OCI-LY1 (cell line): ENCODE measurements around the gene ATG14.

ENCODE experiments used
- H2AFZ ChIP-seq: fragments of 200-600 bp; sonication (generic), shearing (Covaris generic); 2 replicates; pipeline ENCODE4 v1.6.0; 2014; ENCODE audit warnings: antibody characterized with exemption, mild to moderate bottlenecking, low read length
- H3F3A ChIP-seq: fragments of 200-600 bp; sonication (generic), shearing (Covaris generic); 2 replicates; pipeline ENCODE4 v1.6.0; 2014; ENCODE audit warnings: mild to moderate bottlenecking, antibody characterized with exemption, low read length, moderate library complexity; ENCODE audit not compliant: insufficient read depth
- H3K27ac ChIP-seq: fragments of 200-600 bp; sonication (generic); 2 replicates; pipeline ENCODE4 v1.5.1; 2014; ENCODE audit warnings: low read length, mixed run types, mild to moderate bottlenecking, low read depth; ENCODE audit not compliant: poor library complexity, severe bottlenecking
- H3K27me3 ChIP-seq: fragments of 200-600 bp; sonication (generic); 2 replicates; pipeline ENCODE4 v1.6.0; 2014; ENCODE audit warnings: antibody characterized with exemption, mild to moderate bottlenecking, low read length, moderate library complexity; ENCODE audit not compliant: insufficient read depth
- H3K36me3 ChIP-seq: fragments of 200-600 bp; sonication (generic); 2 replicates; pipeline ENCODE4 v1.6.1; 2014; ENCODE audit warnings: mild to moderate bottlenecking, antibody characterized with exemption, low read length, moderate library complexity, mixed read lengths; ENCODE audit not compliant: insufficient read depth
- H3K4me1 ChIP-seq: fragments of 200-600 bp; sonication (generic); 2 replicates; pipeline ENCODE4 v1.5.1; 2014; ENCODE audit warnings: mild to moderate bottlenecking, low read length, moderate library complexity; ENCODE audit not compliant: insufficient read depth, severe bottlenecking
- H3K4me2 ChIP-seq: fragments of 200-600 bp; sonication (generic), shearing (Covaris generic); 2 replicates; pipeline ENCODE4 v1.6.1; 2014; ENCODE audit warnings: low read length
- H3K4me3 ChIP-seq: fragments of 200-600 bp; sonication (generic); 2 replicates; pipeline ENCODE4 v1.5.1; 2014; ENCODE audit warnings: low read length, low read depth, mild to moderate bottlenecking, mixed read lengths; ENCODE audit not compliant: poor library complexity, severe bottlenecking
- H3K79me2 ChIP-seq: fragments of 200-600 bp; shearing (Covaris generic); 2 replicates; pipeline ENCODE4 v1.6.1; 2016; ENCODE audit warnings: mixed run types, low read length, mixed read lengths; ENCODE audit not compliant: insufficient read depth
- H3K9ac ChIP-seq: fragments of 200-600 bp; sonication (generic), shearing (Covaris generic); 2 replicates; pipeline ENCODE4 v1.6.1; 2014; ENCODE audit warnings: mild to moderate bottlenecking, low read length, mixed read lengths
- H3K9me2 ChIP-seq: fragments of 200-600 bp; sonication (generic), shearing (Covaris generic); 2 replicates; pipeline ENCODE4 v1.6.1; 2014; ENCODE audit warnings: low read depth, mild to moderate bottlenecking, low read length, mixed read lengths
- H3K9me3 ChIP-seq: fragments of 200-600 bp; shearing (Covaris generic); 2 replicates; pipeline ENCODE4 v1.6.1; 2014; ENCODE audit warnings: low read length, mixed read lengths
- H4K20me1 ChIP-seq: fragments of 200-600 bp; sonication (generic), shearing (Covaris generic); 2 replicates; pipeline ENCODE4 v1.6.0; 2016; ENCODE audit warnings: mild to moderate bottlenecking, low read length; ENCODE audit not compliant: insufficient read depth
- CTCF ChIP-seq: fragments of 200-600 bp; sonication (generic), shearing (Covaris generic); IDR thresholded peaks from 2 replicates; pipeline ENCODE4 v1.5.1; 2017; ENCODE audit warnings: mild to moderate bottlenecking, antibody characterized with exemption, low read length, moderate library complexity, mixed read lengths
- EZH2 ChIP-seq: fragments of 200-600 bp; sonication (generic), shearing (Covaris generic); IDR thresholded peaks from 2 replicates; pipeline ENCODE4 v1.8.0; 2017; ENCODE audit warnings: borderline replicate concordance, mixed run types, mild to moderate bottlenecking, antibody characterized with exemption, low read length, moderate library complexity, mixed read lengths

Gene ATG14

DNA sequence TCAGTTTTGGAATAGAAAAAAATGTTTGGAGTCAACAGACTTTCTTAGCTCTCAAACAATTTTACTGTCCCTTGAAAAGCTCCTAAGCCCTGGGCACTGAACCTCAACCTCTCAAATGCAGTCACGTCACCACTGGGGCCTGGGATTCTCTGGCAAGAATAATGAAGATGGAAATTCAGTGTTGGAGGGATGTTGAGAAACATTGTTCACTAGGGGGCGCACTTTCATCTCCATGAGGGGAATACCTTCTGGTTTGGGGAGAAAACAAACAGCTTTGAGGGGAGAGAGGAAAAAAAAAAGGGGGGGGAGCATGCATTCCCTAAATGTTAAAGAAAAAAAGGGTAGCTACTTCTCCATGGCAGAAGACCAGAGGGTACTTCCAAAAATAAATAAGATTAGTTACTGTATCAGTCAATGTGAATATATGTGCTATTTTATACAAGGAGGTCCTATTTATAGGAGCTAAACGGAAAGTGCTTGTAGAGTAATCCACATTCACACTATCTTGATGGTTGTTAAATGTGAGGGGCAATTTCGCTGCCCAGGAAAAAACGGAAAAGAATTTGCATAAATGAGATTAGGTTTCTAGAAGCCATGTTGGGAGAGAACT is 34.6 kb upstream of the ATG14 start:
- no peaks in the 10 kb centered on the region for H3K36me3 ChIP-seq
- no peak overlapping the region for H2AFZ ChIP-seq
- no peak overlapping the region for H3K9ac ChIP-seq
- no peak overlapping the region for H3K27ac ChIP-seq
- H3K4me1 ChIP-seq = no peaks in the 10 kb centered on the region
- H3K79me2 ChIP-seq = no peaks in the 10 kb centered on the region
- no peaks in the 10 kb centered on the region for H3K27me3 ChIP-seq
- H3F3A ChIP-seq = no peaks in the 10 kb centered on the region
- no peaks in the 10 kb centered on the region for H3K9me2 ChIP-seq
- no peaks in the 10 kb centered on the region for H3K9me3 ChIP-seq
- no peak overlapping the region for H3K4me2 ChIP-seq
- H3K4me3 ChIP-seq = no peak overlapping the region
- H4K20me1 ChIP-seq = no peaks in the 10 kb centered on the region
- TF ChIP-seq EZH2 = no peak
- TF ChIP-seq CTCF = peak; percentile 79

DNA sequence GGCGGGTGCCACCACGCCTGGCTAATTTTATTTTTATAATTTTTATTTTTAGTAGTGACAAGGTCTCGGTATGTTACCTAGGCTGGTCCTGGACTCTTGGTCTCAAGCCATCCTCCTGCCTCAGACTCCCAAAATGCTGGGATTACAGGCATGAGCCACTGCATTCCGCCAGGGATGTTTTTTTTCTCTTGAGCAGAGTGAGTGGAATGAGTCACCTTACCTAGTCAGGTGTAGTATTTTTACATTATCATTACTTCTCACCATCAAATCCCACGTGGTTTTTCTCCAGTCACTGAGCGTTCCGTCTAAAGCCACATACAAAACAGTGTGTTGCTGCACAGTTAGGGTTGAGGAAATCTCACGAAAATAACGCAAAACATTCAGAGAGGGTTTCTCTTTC is 29.7 kb upstream of the ATG14 start:
- H4K20me1 ChIP-seq = no peaks in the 10 kb centered on the region
- TF ChIP-seq EZH2 (no peak), CTCF (no peak)
- H3F3A ChIP-seq = no peaks in the 10 kb centered on the region
- H3K27ac ChIP-seq = no peak overlapping the region
- H3K36me3 ChIP-seq = no peaks in the 10 kb centered on the region
- H3K9me2 ChIP-seq = no peaks in the 10 kb centered on the region
- H3K9me3 ChIP-seq = no peaks in the 10 kb centered on the region
- no peak overlapping the region for H3K4me2 ChIP-seq
- no peak overlapping the region for H3K9ac ChIP-seq
- H3K4me3 ChIP-seq = no peak overlapping the region
- H3K79me2 ChIP-seq = no peaks in the 10 kb centered on the region
- no peaks in the 10 kb centered on the region for H3K4me1 ChIP-seq
- H2AFZ ChIP-seq = no peak overlapping the region
- H3K27me3 ChIP-seq = no peaks in the 10 kb centered on the region

GRCh38 chr14:55440385-55440784 is 28.8 kb upstream of the ATG14 start, which contains the start of gene TBPL2:
Gene TBPL2, minus strand, starts transcription at chr14:55440616. Its CDS starts 167 bp downstream, at chr14:55440449.
- H3K27ac ChIP-seq = no peak within 1 kb of the TSS
- no peaks in the 10 kb centered on the region for H3K36me3 ChIP-seq
- no peaks in the 10 kb centered on the region for H3F3A ChIP-seq
- no peak within 1 kb of the TSS for H3K4me3 ChIP-seq
- no peaks in the 10 kb centered on the region for H3K4me1 ChIP-seq
- no peak within 1 kb of the TSS for H2AFZ ChIP-seq
- no peaks in the 10 kb centered on the region for H4K20me1 ChIP-seq
- no peak within 1 kb of the TSS for H3K9ac ChIP-seq
- no peak for TF ChIP-seq EZH2
- no peaks in the 10 kb centered on the region for H3K9me3 ChIP-seq
- H3K79me2 ChIP-seq = no peaks in the 10 kb centered on the region
- no peak within 1 kb of the TSS for H3K4me2 ChIP-seq
- H3K27me3 ChIP-seq = no peaks in the 10 kb centered on the region
- H3K9me2 ChIP-seq = no peaks in the 10 kb centered on the region

DNA sequence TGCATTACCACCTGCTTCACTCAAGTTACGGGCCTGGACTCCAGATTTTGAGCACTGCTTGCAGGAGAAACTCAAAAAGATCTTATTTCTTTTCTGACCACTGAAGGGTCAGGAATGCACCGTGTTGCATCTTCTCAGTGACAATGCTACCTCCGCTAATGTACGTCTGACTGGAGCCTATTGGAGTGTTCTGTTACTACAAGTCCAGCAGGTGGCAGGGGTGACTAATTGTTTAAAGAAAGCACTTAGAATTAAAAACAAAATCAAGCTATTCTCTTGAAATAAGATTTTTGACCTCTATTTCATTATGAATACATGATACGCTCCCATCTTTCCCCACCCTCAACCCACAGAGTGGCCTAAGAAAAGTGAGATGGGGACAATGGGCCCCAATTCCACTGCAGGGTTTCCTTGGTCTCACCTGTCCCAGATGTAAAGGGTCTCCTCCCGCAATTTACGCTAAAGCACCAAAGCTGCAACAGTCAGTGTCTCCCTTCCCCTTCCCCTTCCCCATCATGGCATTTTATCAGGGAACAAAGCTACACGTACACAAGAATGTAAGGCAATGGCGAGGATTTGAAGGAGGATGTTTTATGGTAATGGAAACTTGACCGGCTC is 26.5 kb upstream of the ATG14 start:
- H4K20me1 ChIP-seq = no peaks in the 10 kb centered on the region
- no peaks in the 10 kb centered on the region for H3F3A ChIP-seq
- H2AFZ ChIP-seq = no peak overlapping the region
- H3K27me3 ChIP-seq = no peaks in the 10 kb centered on the region
- H3K9me2 ChIP-seq = no peaks in the 10 kb centered on the region
- no peaks in the 10 kb centered on the region for H3K9me3 ChIP-seq
- H3K4me3 ChIP-seq = no peak overlapping the region
- H3K4me2 ChIP-seq = no peak overlapping the region
- no peaks in the 10 kb centered on the region for H3K4me1 ChIP-seq
- H3K36me3 ChIP-seq = no peaks in the 10 kb centered on the region
- H3K27ac ChIP-seq = no peak overlapping the region
- H3K79me2 ChIP-seq = no peaks in the 10 kb centered on the region
- no peak overlapping the region for H3K9ac ChIP-seq
- TF ChIP-seq EZH2 = no peak
- TF ChIP-seq CTCF = peak; percentile 54; the same call in 1 of the 2 replicates
